Measurements from ENCODE around the gene IQSEC3.

Gene IQSEC3

DNA sequence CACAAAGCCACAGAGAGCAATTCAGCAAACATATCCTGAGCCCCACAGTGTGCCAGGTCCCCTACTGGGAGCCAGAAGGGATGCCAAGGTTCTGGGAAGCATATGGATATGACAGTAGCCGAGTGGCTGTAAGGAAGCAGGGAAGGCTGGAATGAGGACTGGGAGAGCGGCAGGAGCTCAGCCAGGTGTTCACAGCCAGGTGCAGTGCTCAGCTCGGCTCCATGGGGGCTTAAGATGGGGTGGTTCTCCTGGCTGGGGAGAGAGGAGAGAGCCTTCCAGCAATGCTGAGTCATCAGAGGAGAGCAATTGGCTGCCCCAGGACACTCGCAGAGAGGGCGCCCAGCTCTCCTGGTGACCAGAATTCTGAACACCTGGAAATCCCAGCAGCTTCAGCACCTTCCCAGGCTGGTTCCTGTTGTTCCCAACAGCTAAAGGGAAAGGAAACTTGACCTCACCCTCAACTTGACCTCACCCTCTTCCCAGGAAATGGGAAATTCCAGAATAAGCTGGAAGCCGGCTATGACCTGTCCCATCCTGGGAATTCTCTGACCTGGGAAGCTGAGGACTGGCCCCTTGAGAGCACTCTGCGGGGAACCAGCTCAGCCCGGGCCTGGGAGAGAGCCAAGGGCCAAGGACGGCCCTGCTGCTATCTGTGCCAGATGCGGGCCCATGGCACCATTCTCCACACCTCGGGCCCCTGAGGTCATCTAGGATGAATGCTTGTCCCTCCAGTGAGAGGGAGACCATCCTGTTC lies 112.7 kb downstream of the IQSEC3 start:
- H3K4me3 ChIP-seq (replicated peaks in 1 of 2; ENCODE audit: low read depth in 2 of 2, low read length in 2 of 2): no peak overlapping the region
- TF ChIP-seq, protein P1, sequence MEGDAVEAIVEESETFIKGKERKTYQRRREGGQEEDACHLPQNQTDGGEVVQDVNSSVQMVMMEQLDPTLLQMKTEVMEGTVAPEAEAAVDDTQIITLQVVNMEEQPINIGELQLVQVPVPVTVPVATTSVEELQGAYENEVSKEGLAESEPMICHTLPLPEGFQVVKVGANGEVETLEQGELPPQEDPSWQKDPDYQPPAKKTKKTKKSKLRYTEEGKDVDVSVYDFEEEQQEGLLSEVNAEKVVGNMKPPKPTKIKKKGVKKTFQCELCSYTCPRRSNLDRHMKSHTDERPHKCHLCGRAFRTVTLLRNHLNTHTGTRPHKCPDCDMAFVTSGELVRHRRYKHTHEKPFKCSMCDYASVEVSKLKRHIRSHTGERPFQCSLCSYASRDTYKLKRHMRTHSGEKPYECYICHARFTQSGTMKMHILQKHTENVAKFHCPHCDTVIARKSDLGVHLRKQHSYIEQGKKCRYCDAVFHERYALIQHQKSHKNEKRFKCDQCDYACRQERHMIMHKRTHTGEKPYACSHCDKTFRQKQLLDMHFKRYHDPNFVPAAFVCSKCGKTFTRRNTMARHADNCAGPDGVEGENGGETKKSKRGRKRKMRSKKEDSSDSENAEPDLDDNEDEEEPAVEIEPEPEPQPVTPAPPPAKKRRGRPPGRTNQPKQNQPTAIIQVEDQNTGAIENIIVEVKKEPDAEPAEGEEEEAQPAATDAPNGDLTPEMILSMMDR (IDR thresholded peaks at IDR 0.05; ENCODE audit: low read depth, low read length): no peak
- no peak for DNase-seq (ENCODE audit: low read depth in 2 of 2)

DNA sequence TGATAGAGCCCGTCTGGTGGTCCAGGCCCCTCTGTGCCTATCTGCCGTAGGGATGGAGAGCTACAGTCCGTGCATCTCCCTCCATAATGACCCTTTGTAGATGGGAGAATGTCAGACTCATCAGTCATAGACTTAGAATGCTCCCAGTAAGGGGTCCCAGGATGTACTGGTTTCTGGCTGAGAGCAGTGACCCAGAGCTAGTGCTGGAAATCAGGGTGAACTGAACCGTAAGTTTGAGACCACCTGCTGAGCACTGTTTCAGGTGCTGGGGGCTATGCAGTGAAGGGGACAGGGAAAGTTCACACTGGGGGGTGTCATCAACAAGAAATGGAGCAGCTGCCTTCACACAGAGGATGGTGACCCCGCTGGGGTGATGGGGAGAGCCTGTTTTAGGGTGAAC lies 113.3 kb downstream of the IQSEC3 start:
- DNase-seq (ENCODE audit: low read depth in 2 of 2): no peak
- no peak overlapping the region for H3K4me3 ChIP-seq (replicated peaks in 1 of 2; ENCODE audit: low read depth in 2 of 2, low read length in 2 of 2)
- TF ChIP-seq, protein P1 (IDR thresholded peaks at IDR 0.05; ENCODE audit: low read depth, low read length): no peak

DNA sequence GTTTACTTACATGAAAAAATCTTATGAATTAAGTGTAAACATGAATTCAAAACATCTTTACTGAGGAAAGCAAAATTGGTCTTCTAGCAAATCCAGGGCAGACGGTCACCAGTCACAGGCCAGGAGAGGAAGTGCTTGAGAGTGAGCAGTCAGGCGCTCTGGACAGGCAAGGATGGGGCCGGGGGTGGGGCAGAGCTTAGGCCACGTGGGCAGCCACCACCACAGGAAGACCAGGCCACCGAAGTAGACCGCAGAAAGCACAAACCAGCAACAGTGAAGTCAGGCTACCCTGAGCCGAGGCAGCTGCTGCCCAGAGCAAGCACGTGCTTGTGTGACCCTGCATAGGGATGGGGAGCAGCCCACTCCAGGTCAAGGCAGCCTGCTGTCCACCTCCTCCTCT lies 113.9 kb downstream of the IQSEC3 start:
- DNase-seq (ENCODE audit: low read depth in 2 of 2): peak; percentile 29 to 42
- H3K4me3 ChIP-seq (replicated peaks in 1 of 2; ENCODE audit: low read depth in 2 of 2, low read length in 2 of 2): no peak overlapping the region
- TF ChIP-seq, protein P1 (IDR thresholded peaks at IDR 0.05; ENCODE audit: low read depth, low read length): no peak

DNA sequence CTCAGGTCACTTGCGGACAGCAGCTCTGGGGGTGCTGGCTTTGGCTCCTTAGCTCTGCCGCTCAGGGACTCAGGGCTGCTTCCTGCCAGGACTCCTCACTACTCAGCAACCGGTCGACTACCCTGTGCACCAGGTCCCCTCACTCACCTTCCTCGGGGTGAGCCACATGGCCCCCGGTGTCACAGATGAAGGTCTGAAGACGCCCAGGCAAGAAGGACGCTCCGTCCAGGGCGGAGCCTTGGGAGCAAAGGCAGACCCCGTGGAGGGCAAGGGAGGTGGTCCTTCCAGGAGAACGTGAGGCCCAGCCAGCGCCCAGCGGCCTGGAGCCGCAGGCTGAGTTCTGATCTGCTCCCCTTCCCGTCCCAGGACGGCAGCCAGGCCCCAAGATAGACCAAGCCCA lies 115.4 kb downstream of the IQSEC3 start:
- TF ChIP-seq, protein P1 (IDR thresholded peaks at IDR 0.05; ENCODE audit: low read depth, low read length): no peak
- no peak overlapping the region for H3K4me3 ChIP-seq (replicated peaks in 1 of 2; ENCODE audit: low read depth in 2 of 2, low read length in 2 of 2)
- no peak for DNase-seq (ENCODE audit: low read depth in 2 of 2)

DNA sequence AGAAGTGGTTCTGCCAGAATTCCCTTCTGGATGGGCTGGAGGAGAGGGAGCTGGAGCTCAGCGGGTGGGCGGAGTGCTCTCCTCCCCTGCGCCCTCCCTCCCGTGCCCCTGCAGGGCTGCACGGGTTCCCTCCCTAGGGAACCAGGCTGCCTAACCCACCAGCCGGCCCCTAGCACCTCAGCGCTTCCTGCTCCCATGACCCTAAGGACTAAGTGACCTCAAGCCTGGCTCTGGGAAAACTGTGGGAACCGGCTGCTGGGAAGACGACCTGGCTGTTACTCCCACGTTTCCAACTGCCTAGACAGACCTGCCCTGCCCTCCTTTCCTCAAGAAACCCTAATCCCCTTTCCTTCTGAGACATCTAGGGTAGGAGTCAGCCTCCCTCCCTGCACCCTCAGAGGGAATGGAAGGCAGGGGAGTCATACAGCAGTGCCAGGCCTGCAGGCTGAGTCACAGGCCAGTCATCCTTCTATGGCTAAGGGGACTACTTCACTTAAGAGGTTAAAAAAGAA lies 115.9 kb downstream of the IQSEC3 start:
- DNase-seq (ENCODE audit: low read depth in 2 of 2): peak; percentile 44 to 80
- TF ChIP-seq, protein P1 (IDR thresholded peaks at IDR 0.05; ENCODE audit: low read depth, low read length): no peak
- H3K4me3 ChIP-seq (replicated peaks in 1 of 2; ENCODE audit: low read depth in 2 of 2, low read length in 2 of 2): no peak overlapping the region

DNA sequence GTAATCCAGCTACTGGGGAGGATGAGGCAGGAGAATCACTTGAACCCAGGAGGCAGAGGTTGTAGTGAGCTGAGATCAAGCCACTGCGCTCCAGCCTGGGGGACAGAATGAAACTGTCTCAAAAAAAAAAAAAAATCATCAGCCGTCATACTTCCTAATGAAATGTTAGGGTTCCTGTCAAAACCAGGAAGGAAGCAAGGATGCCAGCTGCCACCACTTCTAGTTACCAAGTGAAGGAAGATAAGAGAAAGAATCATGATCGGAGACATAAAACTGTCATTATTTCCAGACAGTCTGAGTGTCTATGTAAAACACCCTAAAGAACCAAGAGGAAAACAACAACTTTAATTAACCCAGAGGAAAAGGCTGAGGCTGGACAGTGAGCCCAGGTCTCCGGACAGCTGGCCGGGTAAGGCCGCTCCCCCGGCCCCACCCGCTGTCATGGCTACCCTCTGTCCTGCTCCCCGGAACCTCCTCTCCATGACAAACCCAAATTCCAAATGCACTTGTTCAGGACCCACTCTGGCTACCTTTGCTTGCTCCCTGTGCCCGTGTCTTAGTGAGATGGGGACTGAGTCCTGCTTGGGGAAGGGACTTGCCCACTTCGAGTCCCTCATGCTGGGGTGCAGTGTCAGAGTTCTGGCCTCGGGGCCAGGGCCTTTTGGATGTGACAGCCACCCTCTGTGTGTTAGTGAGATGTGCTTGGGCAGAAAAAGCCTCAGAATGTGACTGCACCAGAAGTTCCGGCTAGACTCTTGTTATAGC lies 118.4 kb downstream of the IQSEC3 start:
- no peak overlapping the region for H3K4me3 ChIP-seq (replicated peaks in 1 of 2; ENCODE audit: low read depth in 2 of 2, low read length in 2 of 2)
- TF ChIP-seq, protein P1 (IDR thresholded peaks at IDR 0.05; ENCODE audit: low read depth, low read length): no peak
- DNase-seq (ENCODE audit: low read depth in 2 of 2): no peak

Measured in cardiac fibroblast (primary cell).